ENCODE measurements around the gene POLD1. TPM values are rescaled to one million over a fixed set of nuclear protein-coding genes. Genes with fewer than 3 reads are reported as not detected.

The POLD1 gene
- total and polyA plus RNA-seq, 2 experiments from 2014 or later = 18.2 to 32.6 TPM

DNA sequence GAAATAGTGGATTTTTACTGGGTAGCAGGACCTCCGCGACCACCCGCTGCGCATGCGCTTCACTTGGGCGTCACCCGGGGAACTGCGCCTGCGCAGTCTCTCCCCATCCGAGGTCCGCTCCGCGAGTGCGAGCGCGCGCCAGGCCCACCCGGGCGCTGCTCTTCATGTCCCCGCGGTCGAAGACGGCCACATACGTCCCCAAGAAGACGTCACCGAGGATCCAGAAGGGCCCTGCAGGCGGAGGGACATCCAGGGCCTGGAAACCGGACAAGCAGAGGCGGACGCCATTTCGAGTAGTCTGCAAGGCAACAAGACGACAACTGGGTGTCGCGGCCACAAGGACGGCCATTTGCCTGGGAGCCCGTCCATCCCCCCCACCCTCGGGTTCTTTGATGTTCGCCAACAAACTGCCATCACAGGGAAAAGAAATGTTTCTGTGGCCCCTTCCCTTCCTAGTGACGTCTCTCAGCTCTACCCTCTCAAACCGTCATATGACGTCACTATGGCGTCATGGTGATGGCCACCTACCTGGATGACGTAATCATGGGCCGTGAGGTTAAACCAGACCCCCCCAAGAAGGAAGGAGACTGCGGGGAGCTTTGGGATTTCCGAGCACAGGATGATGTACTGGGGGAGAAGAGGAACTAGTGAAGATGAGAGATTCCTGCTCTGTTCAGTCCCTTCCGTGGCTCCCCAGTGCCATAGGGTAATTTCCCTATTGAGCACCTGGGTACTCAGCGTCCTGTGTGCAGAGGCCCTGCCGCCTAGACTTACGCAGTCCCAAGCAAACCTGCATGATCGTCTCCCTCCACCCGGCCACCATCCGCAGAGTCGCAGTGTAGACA, 25.4 kb upstream of the POLD1 start:
- no peak for DNase-seq (ENCODE audit: low spot score)
- Histone ChIP-seq H3K4me1 (ENCODE audit: insufficient read depth) (no peaks in the 10 kb centered on the region), H3K9me2 (replicated peaks; ENCODE audit: insufficient read depth) (no peaks in the 10 kb centered on the region), H2AFZ (no peak overlapping the region), H3K9me3 (ENCODE audit: low read depth) (no peaks in the 10 kb centered on the region), H3K4me3 (no peak overlapping the region), H3K4me2 (no peak overlapping the region), H3K27me3 (no peaks in the 10 kb centered on the region), H4K20me1 (ENCODE audit: insufficient read depth, poor library complexity, severe bottlenecking) (no peaks in the 10 kb centered on the region), H3K36me3 (replicated peaks; ENCODE audit: insufficient read depth, low read depth) (no peaks in the 10 kb centered on the region), H3K27ac (no peak overlapping the region), H3K79me2 (no peaks in the 10 kb centered on the region)
- whole genome bisulfite sequencing (ENCODE audit: low lambda C conversion rate, missing lambda C conversion rate) = 96% methylated on average over 44 of the region's 54 CpGs
- TF ChIP-seq, protein P1, sequence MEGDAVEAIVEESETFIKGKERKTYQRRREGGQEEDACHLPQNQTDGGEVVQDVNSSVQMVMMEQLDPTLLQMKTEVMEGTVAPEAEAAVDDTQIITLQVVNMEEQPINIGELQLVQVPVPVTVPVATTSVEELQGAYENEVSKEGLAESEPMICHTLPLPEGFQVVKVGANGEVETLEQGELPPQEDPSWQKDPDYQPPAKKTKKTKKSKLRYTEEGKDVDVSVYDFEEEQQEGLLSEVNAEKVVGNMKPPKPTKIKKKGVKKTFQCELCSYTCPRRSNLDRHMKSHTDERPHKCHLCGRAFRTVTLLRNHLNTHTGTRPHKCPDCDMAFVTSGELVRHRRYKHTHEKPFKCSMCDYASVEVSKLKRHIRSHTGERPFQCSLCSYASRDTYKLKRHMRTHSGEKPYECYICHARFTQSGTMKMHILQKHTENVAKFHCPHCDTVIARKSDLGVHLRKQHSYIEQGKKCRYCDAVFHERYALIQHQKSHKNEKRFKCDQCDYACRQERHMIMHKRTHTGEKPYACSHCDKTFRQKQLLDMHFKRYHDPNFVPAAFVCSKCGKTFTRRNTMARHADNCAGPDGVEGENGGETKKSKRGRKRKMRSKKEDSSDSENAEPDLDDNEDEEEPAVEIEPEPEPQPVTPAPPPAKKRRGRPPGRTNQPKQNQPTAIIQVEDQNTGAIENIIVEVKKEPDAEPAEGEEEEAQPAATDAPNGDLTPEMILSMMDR (IDR thresholded peaks at IDR 0.05; ENCODE audit: poor library complexity) = no peak
- TF ChIP-seq EZH2 (IDR thresholded peaks at IDR 0.05; ENCODE audit: borderline replicate concordance) (no peak), EZH2phosphoT487 (IDR thresholded peaks at IDR 0.05; ENCODE audit: low read depth, severe bottlenecking, unreplicated experiment) (no peak)

GRCh38 chr19:50359328-50359818, 24.8 kb upstream of the POLD1 start:
- DNase-seq (ENCODE audit: low spot score) = no peak
- WGBS (ENCODE audit: low lambda C conversion rate, missing lambda C conversion rate) = 92% methylated on average over 11 of the region's 11 CpGs
- Histone ChIP-seq H3K36me3 (replicated peaks; ENCODE audit: insufficient read depth, low read depth) (no peaks in the 10 kb centered on the region), H3K9me3 (ENCODE audit: low read depth) (no peaks in the 10 kb centered on the region), H3K4me2 (no peak overlapping the region), H3K27me3 (no peaks in the 10 kb centered on the region), H2AFZ (no peak overlapping the region), H3K79me2 (no peaks in the 10 kb centered on the region), H3K4me1 (ENCODE audit: insufficient read depth) (no peaks in the 10 kb centered on the region), H3K9me2 (replicated peaks; ENCODE audit: insufficient read depth) (no peaks in the 10 kb centered on the region), H4K20me1 (ENCODE audit: insufficient read depth, poor library complexity, severe bottlenecking) (no peaks in the 10 kb centered on the region), H3K4me3 (no peak overlapping the region), H3K27ac (no peak overlapping the region)
- TF ChIP-seq EZH2 (IDR thresholded peaks at IDR 0.05; ENCODE audit: borderline replicate concordance) (no peak), EZH2phosphoT487 (IDR thresholded peaks at IDR 0.05; ENCODE audit: low read depth, severe bottlenecking, unreplicated experiment) (no peak)
- TF ChIP-seq, protein P1 (IDR thresholded peaks at IDR 0.05; ENCODE audit: poor library complexity) = no peak

GRCh38 chr19:50361290-50362029, 22.7 kb upstream of the POLD1 start:
- Histone ChIP-seq H3K36me3 (replicated peaks; ENCODE audit: insufficient read depth, low read depth) (no peaks in the 10 kb centered on the region), H2AFZ (no peak overlapping the region), H3K79me2 (no peaks in the 10 kb centered on the region), H3K9me2 (replicated peaks; ENCODE audit: insufficient read depth) (no peaks in the 10 kb centered on the region), H3K27ac (no peak overlapping the region), H3K4me3 (no peak overlapping the region), H4K20me1 (ENCODE audit: insufficient read depth, poor library complexity, severe bottlenecking) (no peaks in the 10 kb centered on the region), H3K4me1 (ENCODE audit: insufficient read depth) (no peaks in the 10 kb centered on the region), H3K4me2 (no peak overlapping the region), H3K9me3 (ENCODE audit: low read depth) (no peaks in the 10 kb centered on the region), H3K27me3 (no peaks in the 10 kb centered on the region)
- 94% methylated on average over 7 of the region's 7 CpGs for WGBS (ENCODE audit: low lambda C conversion rate, missing lambda C conversion rate)
- no peak for TF ChIP-seq EZH2 (IDR thresholded peaks at IDR 0.05; ENCODE audit: borderline replicate concordance)
- no peak for TF ChIP-seq EZH2phosphoT487 (IDR thresholded peaks at IDR 0.05; ENCODE audit: low read depth, severe bottlenecking, unreplicated experiment)
- TF ChIP-seq, protein P1 (IDR thresholded peaks at IDR 0.05; ENCODE audit: poor library complexity) = no peak
- no peak for DNase-seq (ENCODE audit: low spot score)

Measured in hepatocyte (in vitro differentiated cells).